ENCODE results near the gene P4HTM.

Gene P4HTM

DNA sequence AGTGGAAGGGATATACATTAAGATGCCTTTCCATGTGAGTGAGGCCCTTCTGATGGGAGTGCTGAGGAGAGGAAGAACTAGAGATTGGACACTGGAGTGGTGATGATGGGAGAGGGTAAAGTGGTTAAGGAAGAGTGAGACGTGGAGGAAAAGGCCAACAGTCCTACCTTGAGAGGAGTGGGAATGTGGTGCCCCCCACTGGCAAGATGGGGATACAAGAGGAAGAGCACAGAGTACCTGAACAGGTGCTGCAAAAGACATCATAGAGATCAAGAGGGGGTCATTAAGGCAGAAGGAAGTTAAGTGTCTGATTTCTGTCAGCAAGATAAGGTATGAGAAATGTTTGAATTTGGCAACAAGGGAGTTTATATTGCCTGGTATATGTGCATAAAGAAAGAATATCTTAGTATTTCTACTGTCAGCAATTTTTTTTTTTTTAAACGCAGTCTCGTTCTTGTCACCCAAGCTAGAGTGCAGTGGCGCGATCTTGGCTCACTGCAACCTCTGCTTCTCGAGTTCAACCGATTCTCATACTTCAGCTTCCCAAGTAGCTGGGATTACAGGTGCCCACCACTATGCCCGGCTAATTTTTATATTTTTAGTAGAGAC lies 37.4 kb upstream of the P4HTM start:
- TF ChIP-seq, protein P1, sequence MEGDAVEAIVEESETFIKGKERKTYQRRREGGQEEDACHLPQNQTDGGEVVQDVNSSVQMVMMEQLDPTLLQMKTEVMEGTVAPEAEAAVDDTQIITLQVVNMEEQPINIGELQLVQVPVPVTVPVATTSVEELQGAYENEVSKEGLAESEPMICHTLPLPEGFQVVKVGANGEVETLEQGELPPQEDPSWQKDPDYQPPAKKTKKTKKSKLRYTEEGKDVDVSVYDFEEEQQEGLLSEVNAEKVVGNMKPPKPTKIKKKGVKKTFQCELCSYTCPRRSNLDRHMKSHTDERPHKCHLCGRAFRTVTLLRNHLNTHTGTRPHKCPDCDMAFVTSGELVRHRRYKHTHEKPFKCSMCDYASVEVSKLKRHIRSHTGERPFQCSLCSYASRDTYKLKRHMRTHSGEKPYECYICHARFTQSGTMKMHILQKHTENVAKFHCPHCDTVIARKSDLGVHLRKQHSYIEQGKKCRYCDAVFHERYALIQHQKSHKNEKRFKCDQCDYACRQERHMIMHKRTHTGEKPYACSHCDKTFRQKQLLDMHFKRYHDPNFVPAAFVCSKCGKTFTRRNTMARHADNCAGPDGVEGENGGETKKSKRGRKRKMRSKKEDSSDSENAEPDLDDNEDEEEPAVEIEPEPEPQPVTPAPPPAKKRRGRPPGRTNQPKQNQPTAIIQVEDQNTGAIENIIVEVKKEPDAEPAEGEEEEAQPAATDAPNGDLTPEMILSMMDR (IDR thresholded peaks at IDR 0.05; ENCODE audit: low read depth, low read length) = peak; percentile 44
- peak; percentile 21 for DNase-seq
- H3K36me3 ChIP-seq = 0 out of 2 replicates have a peak, but pooled peaks cover 3% of the 10 kb centered on the region
- no peaks in the 10 kb centered on the region for H3K4me1 ChIP-seq
- H3K4me3 ChIP-seq (ENCODE audit: low read depth, low read length) = no peak overlapping the region
- no peaks in the 10 kb centered on the region for H3K27me3 ChIP-seq
- H3K9me3 ChIP-seq = no peaks in the 10 kb centered on the region

DNA sequence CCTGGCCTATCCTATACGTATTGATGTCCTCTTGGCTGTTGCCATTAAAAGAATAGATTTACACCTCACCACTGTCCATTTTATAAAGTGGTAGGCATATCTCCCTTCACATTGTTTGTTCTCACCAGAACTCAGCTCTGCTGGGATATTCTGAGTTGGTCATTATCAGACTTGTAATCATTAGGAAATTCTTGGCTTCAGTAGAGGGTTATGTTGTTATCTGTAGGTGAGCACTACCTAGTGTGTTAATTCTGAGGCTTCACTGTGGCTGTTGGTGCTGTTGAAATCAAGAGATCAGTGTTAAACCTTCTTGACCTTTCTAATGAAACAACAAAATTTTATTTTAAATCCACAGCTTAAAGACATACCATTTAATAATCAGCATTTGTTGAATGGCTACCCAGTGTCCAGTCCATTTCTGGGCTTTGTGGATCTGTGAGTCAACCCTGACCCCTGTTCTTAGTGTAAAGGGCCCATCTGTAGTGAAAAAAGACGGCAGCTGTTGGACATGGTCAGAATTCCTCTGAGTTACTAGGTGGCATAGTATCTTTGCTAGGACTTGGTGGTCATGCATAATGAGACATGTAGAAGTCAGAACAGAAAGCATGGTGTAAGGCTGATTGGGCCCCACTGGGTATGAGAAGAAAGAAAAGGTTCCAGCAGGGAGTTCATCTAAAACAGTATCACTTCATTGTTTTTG lies 32.9 kb upstream of the P4HTM start:
- no peaks in the 10 kb centered on the region for H3K4me1 ChIP-seq
- H3K9me3 ChIP-seq = no peaks in the 10 kb centered on the region
- no peaks in the 10 kb centered on the region for H3K27me3 ChIP-seq
- H3K36me3 ChIP-seq = peaks cover 7% of the 10 kb centered on the region
- no peak overlapping the region for H3K4me3 ChIP-seq (ENCODE audit: low read depth, low read length)
- DNase-seq = no peak
- TF ChIP-seq, protein P1 (IDR thresholded peaks at IDR 0.05; ENCODE audit: low read depth, low read length) = no peak

DNA sequence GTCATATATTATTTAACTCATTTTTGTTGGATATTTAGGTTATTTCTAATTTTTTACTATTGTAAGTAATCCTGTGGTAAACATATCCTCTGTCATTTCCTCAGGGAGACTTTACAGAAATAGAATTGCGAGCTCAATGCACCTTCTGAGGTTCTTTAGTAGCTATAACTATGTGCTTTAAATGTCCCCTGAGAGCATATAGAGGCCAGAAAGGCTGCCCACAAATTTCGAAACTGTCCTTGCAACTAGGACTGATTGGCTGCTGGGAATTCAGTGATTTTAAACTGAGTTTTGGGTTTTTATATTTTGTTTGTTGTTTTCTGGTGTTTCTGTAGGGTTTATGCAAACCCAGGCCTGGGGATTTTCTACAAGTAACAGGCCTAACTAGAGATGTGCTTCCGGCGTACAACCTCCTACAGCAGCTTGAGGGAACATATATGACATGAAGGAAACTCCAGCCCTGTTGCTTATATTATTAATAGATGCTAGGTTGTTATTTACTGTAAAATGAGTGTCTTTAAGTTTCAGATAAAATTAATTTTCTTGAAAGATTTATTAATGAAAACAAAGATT lies 29.1 kb upstream of the P4HTM start:
- Histone ChIP-seq H3K27me3 (no peaks in the 10 kb centered on the region), H3K9me3 (no peaks in the 10 kb centered on the region), H3K36me3 (peaks cover 4% of the 10 kb centered on the region), H3K4me3 (ENCODE audit: low read depth, low read length) (no peak overlapping the region), H3K4me1 (no peaks in the 10 kb centered on the region)
- TF ChIP-seq, protein P1 (IDR thresholded peaks at IDR 0.05; ENCODE audit: low read depth, low read length) = no peak
- DNase-seq = no peak

DNA sequence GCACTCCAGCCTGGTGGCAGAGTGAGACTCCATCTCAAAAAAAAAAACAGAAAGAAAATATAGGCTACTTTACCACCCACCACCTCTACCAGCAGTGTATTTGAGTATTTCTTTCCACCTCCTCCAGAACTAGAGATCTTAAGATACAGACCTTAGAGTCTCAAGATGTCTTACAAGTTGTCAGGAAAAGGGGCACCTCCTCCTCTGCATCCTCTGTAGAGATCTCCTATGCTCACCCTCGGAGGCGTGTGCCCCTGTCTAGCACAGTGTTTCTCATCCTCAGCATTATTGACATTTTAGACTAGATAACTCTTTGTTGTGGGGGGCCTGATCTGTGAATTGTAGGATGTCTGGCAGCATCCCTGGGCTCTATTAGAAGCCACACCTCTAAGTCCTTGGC lies 27.7 kb upstream of the P4HTM start:
- Histone ChIP-seq H3K4me1 (no peaks in the 10 kb centered on the region), H3K36me3 (peaks cover 5% of the 10 kb centered on the region), H3K9me3 (no peaks in the 10 kb centered on the region), H3K27me3 (no peaks in the 10 kb centered on the region), H3K4me3 (ENCODE audit: low read depth, low read length) (no peak overlapping the region)
- TF ChIP-seq, protein P1 (IDR thresholded peaks at IDR 0.05; ENCODE audit: low read depth, low read length) = no peak
- DNase-seq = no peak

DNA sequence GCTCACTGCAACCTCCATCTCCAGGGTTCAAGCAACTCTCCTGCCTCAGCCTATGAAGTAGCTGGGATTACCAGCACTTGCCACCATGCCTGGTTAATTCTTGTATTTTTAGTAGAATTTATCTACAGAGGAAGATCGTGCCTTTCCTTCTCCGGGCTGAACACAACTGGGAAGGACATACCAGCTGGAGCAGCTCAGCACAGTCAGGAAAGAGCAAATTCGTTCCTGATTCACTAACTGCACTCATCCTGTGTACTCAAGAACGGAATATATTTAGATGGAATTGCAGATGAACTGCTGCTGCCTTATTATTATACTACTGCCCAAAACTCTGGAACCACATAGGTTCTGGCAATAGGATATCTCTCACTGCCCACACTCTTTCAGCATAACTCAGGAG lies 27.1 kb upstream of the P4HTM start:
- no peak for DNase-seq
- Histone ChIP-seq H3K36me3 (peaks cover 6% of the 10 kb centered on the region), H3K9me3 (no peaks in the 10 kb centered on the region), H3K27me3 (no peaks in the 10 kb centered on the region), H3K4me1 (no peaks in the 10 kb centered on the region), H3K4me3 (ENCODE audit: low read depth, low read length) (no peak overlapping the region)
- TF ChIP-seq, protein P1 (IDR thresholded peaks at IDR 0.05; ENCODE audit: low read depth, low read length) = no peak

DNA sequence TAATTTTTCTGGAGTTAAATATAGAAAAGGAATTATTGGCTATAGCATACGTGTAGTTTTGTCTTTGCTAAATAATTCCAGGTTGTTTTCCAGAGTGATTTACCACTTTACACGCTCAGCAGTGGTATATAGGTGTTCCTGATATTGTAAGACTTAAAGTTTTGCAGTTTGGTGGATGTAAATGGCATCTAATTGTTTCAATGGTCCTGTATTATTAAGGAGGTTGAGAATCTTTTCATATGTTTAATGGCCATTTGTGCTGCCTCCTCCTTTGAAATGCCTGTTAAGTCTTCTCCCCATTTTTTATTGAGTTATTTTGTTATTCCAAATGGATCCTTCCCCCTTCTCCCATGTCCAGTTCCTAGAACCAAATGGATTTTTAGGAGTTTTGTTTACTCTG lies 26.4 kb upstream of the P4HTM start:
- DNase-seq = no peak
- Histone ChIP-seq H3K4me1 (no peaks in the 10 kb centered on the region), H3K9me3 (no peaks in the 10 kb centered on the region), H3K27me3 (no peaks in the 10 kb centered on the region), H3K4me3 (ENCODE audit: low read depth, low read length) (no peak overlapping the region), H3K36me3 (peaks cover 4% of the 10 kb centered on the region)
- TF ChIP-seq, protein P1 (IDR thresholded peaks at IDR 0.05; ENCODE audit: low read depth, low read length) = no peak

Data from BE2C (cell line).